ENCODE results near the gene ADAMTSL5.
"Not testable (repeated sequence)": the region's sequence is repeated elsewhere in the genome, so short reads cannot be mapped to it uniquely, and the experiment has no call there.

ADAMTSL5 gene

GRCh38 chr19:1528596-1529429 is 16.0 kb upstream of the ADAMTSL5 start:
- DNase-seq: no peak

- DNase-seq: no peak
Observed at GRCh38 chr19:1527650-1528309, 15.0 kb upstream of the ADAMTSL5 start.

GRCh38 chr19:1526979-1527649 is 14.3 kb upstream of the ADAMTSL5 start:
- no peak for DNase-seq

GRCh38 chr19:1526066-1526778 is 13.4 kb upstream of the ADAMTSL5 start:
- DNase-seq: no peak

GRCh38 chr19:1525343-1525742 is 12.5 kb upstream of the ADAMTSL5 start:
- no peak for DNase-seq

- no peak for DNase-seq
Observed at GRCh38 chr19:1524972-1525325, 12.1 kb upstream of the ADAMTSL5 start.

- DNase-seq: no peak
Observed at GRCh38 chr19:1524287-1524971, 11.6 kb upstream of the ADAMTSL5 start.

- DNase-seq: no peak
Observed at GRCh38 chr19:1523412-1524286, 10.8 kb upstream of the ADAMTSL5 start, which contains the start of gene PLK5. PLK5 (plus strand) TSS chr19:1524077; CDS start chr19:1526997, 2,920 bp downstream.

GRCh38 chr19:1522838-1523237 is 10.0 kb upstream of the ADAMTSL5 start:
- no peak for DNase-seq

GRCh38 chr19:1522061-1522460 is 9.2 kb upstream of the ADAMTSL5 start:
- no peak for DNase-seq

GRCh38 chr19:1521636-1522035 is 8.8 kb upstream of the ADAMTSL5 start:
- DNase-seq: no peak

- no peak for DNase-seq
Observed at GRCh38 chr19:1520203-1520780, 7.5 kb upstream of the ADAMTSL5 start.

- DNase-seq: not testable (repeated sequence)
Observed at GRCh38 chr19:1519802-1520201, 7.0 kb upstream of the ADAMTSL5 start.

- DNase-seq: no peak
Observed at GRCh38 chr19:1518471-1518870, 5.7 kb upstream of the ADAMTSL5 start.

GRCh38 chr19:1516395-1516753 is 3.6 kb upstream of the ADAMTSL5 start:
- no peak for DNase-seq

GRCh38 chr19:1514986-1515721 is 2.3 kb upstream of the ADAMTSL5 start:
- DNase-seq: no peak

GRCh38 chr19:1514295-1514661 is 1.5 kb upstream of the ADAMTSL5 start:
- DNase-seq: no peak

- no peak for DNase-seq
Observed at GRCh38 chr19:1513499-1514294, 878 bp upstream of the ADAMTSL5 start.
